ENCODE measurements around the gene MEGF9.

- TF ChIP-seq CTCF (IDR thresholded peaks at IDR 0.05) (no peak), POLR2A (IDR thresholded peaks at IDR 0.05) (no peak)
These were observed 126.9 kb downstream of the MEGF9 start for GRCh38 chr9:120587328-120587727.

All from thyroid gland (tissue), 4 donors.